ENCODE measurements around the gene CEP57L1. TPM values are rescaled to one million over a fixed set of nuclear protein-coding genes. Genes with fewer than 3 reads are reported as not detected.
A peak's percentile ranks its signal among the peaks of the same experiment; 100 is the strongest.
"Not testable (repeated sequence)": the region's sequence is repeated elsewhere in the genome, so short reads cannot be mapped to it uniquely, and the experiment has no call there.

CEP57L1 gene
- total RNA-seq, 2 donors from 2014 or later = 10.1 to 50.1 TPM

- H3K4me3 ChIP-seq = no peak overlapping the region
- WGBS, 2 donors = 19 to 20% methylated on average over 5 of the region's 5 CpGs
- no peaks in the 10 kb centered on the region for H3K36me3 ChIP-seq (replicated peaks in 1 of 2; ENCODE audit: insufficient read depth in 1 of 2, low read depth in 2 of 2)
- TF ChIP-seq POLR2A (IDR thresholded peaks at IDR 0.05) (no peak), CTCF (IDR thresholded peaks at IDR 0.05) (no peak)
- no peaks in the 10 kb centered on the region for H3K4me1 ChIP-seq
- intact Hi-C loops (cut with DNase I) = loop anchor here (10.0 kb wide), 1 partner anchor 187 kb away; no protein-coding TSS in a partner anchor
- H3K27ac ChIP-seq = no peak overlapping the region
- ATAC-seq (no peak), DNase-seq (no peak)
- H3K27me3 ChIP-seq = no peaks in the 10 kb centered on the region
- peaks cover 0 to 6% (median 0%) of the 10 kb centered on the region in 3 donors for H3K9me3 ChIP-seq
These were observed 92.8 kb downstream of the CEP57L1 start for GRCh38 chr6:109188115-109188411.

- intact Hi-C loops (cut with DNase I); ATAC-seq: not testable (repeated sequence)
These were observed 96.1 kb downstream of the CEP57L1 start for GRCh38 chr6:109191368-109191767.

GRCh38 chr6:109192865-109193264, 97.6 kb downstream of the CEP57L1 start:
- Histone ChIP-seq H3K9me3 (peaks cover 0 to 6% (median 0%) of the 10 kb centered on the region in 3 donors), H3K27me3 (no peaks in the 10 kb centered on the region), H3K36me3 (replicated peaks in 1 of 2; ENCODE audit: insufficient read depth in 1 of 2, low read depth in 2 of 2) (no peaks in the 10 kb centered on the region), H3K4me3 (no peak overlapping the region), H3K4me1 (peaks cover 32% of the 10 kb centered on the region), H3K27ac (no peak overlapping the region)
- no peak for TF ChIP-seq POLR2A (IDR thresholded peaks at IDR 0.05)
- TF ChIP-seq CTCF (IDR thresholded peaks at IDR 0.05) = no peak
- 95 to 98% methylated on average over 4 of the region's 4 CpGs for WGBS, 2 donors
- intact Hi-C loops (cut with DNase I) = no loop called here
- ATAC-seq (no peak), DNase-seq (no peak)

More at GRCh38 chr6:109191368-109191767, 96.1 kb downstream of the CEP57L1 start:
- not testable (repeated sequence) for H3K4me3 ChIP-seq; H3K27me3 ChIP-seq; H3K9me3 ChIP-seq; H3K27ac ChIP-seq; DNase-seq; H3K36me3 ChIP-seq (replicated peaks in 1 of 2; ENCODE audit: insufficient read depth in 1 of 2, low read depth in 2 of 2)
- H3K4me1 ChIP-seq = peaks cover 17% of the 10 kb centered on the region

GRCh38 chr6:109194880-109195279, 99.6 kb downstream of the CEP57L1 start:
- H3K27ac ChIP-seq = peak overlapping the region in 3 of 4 donors; percentile 38 to 81 (median 75)
- H3K9me3 ChIP-seq = peaks cover 0 to 6% (median 0%) of the 10 kb centered on the region in 3 donors
- 31 to 44% methylated on average over 1 of the region's 1 CpG for WGBS, 2 donors
- no peaks in the 10 kb centered on the region for H3K36me3 ChIP-seq (replicated peaks in 1 of 2; ENCODE audit: insufficient read depth in 1 of 2, low read depth in 2 of 2)
- intact Hi-C loops (cut with DNase I) = no loop called here
- DNase-seq = no peak
- ATAC-seq = no peak
- H3K4me3 ChIP-seq = no peak overlapping the region
- no peaks in the 10 kb centered on the region for H3K27me3 ChIP-seq
- TF ChIP-seq CTCF (IDR thresholded peaks at IDR 0.05) = no peak
- no peak for TF ChIP-seq POLR2A (IDR thresholded peaks at IDR 0.05)
- peaks cover 45% of the 10 kb centered on the region for H3K4me1 ChIP-seq

GRCh38 chr6:109197061-109197460, 101.8 kb downstream of the CEP57L1 start:
- Histone ChIP-seq H3K9me3 (no peaks in the 10 kb centered on the region), H3K27me3 (no peaks in the 10 kb centered on the region), H3K36me3 (replicated peaks in 1 of 2; ENCODE audit: insufficient read depth in 1 of 2, low read depth in 2 of 2) (no peaks in the 10 kb centered on the region), H3K27ac (peak overlapping the region; percentile 59 to 81 (median 77)), H3K4me1 (peaks cover 45% of the 10 kb centered on the region), H3K4me3 (no peak overlapping the region)
- peak; percentile 50 for ATAC-seq
- WGBS, 2 donors = 15 to 43% methylated on average over 1 of the region's 1 CpG
- DNase-seq = peak in 3 of 4 donors; percentile 24 to 38 (median 25)
- TF ChIP-seq POLR2A (IDR thresholded peaks at IDR 0.05) = no peak
- no peak for TF ChIP-seq CTCF (IDR thresholded peaks at IDR 0.05)
- intact Hi-C loops (cut with DNase I) = no loop called here

Measured in body of pancreas (tissue), 4 donors.